Right forelimb (tissue), 1 donor: Measurements from ENCODE around the gene SV2C.

Source experiments
- DNase-seq: peaks from one replicate; pipeline ENCODE4 v3.0.0-alpha.2; 2018

The SV2C gene

DNA sequence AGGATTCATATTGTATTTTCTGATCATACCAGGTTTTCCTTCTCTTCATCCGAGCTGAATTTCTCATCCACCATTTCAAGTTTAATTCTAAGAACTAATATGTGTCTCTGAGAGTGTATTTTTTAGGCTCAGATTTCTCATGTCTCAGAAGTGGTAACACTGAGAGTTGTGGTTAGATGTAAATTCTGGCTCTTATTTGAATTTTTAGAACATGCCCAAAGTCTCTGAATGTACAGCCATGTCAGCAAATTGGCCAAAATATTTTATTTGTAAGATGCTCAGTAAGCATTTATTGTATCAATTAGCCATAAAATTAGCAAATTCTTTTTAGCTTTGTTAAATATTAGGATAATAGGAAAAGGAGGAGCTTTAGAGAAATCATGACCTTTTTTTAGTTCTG lies 16.6 kb downstream of the SV2C start:
- no peak for DNase-seq

DNA sequence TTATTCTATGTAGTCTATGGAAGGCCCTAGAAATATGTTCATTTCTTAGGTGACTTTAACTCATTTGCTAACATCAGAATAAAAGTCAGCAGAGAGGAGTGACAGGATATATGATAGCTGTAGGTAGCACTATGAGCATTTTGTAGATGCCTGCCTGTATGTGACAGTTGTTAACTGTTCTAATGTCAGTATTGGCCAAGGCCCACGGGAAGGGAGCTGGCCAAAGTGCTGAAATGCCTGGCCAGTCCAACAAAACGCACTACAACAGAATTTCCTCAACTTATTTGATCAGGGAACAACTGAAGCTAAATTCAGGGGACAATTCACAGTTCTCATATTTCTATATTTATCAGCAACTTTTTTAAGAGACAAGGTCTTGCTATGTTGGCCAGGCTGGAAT lies 20.8 kb downstream of the SV2C start:
- peak; percentile 72 for DNase-seq

DNA sequence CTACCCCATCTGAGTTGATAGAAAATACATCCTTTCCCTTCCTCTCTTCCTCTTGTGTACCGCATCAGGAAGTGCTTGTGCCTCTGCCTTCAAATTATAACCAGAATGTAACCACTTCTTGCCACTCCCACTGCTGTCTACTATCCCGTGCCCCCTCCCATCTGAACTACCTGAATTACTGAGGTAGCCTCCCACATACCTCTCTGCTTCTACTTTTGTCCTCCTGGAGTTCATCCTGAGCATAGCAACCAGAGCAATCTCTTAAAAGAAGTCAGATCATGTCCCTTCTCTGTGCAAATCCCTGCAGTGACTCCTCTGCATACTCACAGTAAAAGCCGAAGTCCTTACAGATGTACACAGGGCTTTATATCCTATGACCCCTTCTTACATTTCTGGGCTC lies 23.0 kb downstream of the SV2C start:
- no peak for DNase-seq

DNA sequence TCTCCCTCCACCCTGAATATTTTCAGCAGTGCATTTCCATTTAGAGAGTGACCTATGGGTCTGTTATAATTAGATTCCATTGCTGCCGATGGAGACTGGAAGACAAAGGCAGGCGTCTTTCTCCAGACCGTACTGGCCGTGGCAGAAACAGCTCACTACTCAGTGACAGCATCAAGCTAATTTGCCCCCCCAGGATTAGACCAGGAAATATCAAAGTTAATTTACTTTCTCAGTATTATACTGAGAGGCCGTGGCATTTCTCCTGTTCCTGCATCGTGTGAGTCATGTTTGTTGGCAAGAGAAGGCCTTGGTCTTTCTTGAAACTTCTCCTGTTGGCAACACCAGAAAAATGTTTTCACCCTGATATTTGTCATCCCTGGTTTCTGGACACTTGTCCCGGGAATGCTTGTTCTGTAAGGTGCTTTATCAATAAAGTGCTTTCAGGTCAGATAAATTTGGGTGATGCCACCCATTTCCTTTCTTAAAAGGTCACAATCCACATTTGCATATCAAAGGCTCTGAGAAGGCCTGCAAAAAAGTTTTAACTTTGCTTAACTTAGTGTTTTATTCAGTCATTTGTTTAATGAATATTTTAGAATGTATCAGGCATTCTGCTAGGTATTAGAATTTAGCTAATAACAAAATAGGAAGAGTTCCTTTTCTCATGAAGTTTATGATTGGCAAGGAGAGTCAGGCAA lies 28.4 kb downstream of the SV2C start:
- DNase-seq, result no peak

DNA sequence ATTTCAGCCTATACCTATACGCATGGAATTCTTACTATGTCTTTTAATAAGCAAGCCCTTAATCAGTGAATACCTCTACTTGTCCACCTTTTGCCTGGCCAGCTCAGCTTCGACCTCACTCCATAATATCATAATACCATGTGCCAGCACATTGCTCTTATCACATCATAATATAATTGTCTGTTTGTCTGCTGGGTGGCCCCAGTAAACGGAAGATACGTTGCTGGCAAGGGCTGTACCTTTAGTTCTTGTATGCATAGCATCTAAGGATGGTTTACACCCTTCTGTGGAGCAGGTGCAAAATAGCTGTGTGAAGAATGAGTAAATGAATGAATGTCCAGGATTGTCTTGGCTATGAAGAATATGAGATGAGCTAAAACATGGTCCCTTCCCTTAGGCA lies 29.9 kb downstream of the SV2C start:
- no peak for DNase-seq

DNA sequence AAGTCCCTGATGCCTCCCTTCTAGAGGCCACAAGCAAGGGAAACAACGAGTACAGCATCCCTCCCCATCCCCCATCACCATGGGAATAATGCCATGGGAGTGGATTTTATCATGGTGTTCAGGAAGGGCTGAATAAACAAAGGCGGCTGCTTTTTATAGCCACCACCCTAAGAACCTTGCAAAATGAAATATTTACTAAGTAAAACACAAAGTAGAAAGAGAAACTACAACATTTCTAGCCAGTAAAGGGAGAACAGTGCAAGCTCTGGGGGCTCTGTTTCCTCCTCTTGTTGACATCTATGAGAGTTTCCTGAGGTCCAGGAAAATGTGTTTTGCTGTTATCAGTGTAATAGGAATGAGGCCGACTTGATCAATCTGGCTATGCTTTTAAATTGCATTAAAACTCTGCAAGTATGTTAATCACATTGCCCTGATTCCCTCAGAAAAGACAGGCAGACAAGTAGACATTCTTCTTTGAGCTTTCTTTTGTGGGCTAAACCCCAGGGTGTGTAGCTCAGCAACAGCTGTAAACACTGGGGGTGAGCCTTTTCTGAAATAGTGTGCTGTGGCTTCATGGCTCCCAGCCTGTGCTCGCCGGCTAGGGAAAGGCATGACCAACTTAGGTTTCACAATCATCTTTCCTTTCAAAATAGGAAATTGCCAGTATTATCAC lies 31.1 kb downstream of the SV2C start:
- DNase-seq, result no peak

DNA sequence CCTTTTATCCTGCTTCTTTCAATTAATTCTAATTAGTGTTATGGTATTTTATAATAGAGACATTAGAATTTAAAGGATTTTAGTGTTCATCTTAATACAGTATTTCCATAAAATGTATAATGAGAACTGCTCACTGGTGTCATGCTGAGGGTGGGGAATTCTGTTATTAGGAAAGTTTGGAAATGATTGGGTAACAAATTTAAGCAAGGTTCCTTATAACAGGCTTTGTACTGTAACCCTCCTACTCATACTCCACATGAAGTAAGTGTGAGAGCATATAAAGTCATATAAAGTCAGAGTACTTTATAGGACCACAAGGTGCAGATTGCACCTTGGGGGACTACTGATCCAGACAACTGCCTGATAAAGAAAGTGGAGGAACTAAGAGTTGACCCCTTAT lies 42.2 kb downstream of the SV2C start:
- no peak for DNase-seq

DNA sequence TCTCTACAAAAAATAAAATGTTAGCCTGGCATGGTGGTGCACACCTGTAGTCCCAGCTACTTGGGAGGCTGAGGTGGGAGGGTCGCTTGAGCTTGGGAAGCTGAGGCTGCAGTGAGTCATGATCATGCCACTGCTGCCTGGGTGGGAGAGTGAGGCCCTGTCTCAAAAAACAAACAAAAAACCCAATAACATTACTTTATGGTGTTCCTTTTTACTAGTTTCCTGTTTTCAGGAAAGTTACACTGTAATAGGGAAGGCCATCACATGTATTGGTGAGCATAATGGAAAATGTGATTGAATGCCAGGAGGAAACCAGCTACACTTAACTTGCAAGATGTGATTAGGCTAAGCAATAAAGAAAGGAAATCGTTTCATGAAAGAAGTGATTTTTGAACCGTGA lies 42.7 kb downstream of the SV2C start:
- DNase-seq, result no peak

DNA sequence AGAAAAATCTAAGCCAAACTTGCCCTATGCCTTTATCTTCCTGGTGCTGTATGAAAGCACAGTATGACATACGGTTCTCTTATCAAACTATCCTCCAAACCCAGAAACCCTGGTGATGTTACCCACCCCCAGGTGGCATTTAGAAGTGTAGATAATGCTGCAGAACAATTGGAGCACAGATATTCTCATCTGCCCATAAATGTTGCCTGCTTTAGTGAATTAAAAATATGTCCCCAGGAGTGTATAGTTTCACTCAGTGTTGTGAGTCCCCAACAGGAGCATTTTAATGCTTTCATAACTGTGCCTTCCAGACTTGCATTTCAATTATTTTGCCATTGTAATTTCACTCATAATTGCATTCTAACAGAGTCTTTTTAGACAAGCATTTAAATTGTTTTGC lies 50.8 kb downstream of the SV2C start:
- DNase-seq, result no peak

DNA sequence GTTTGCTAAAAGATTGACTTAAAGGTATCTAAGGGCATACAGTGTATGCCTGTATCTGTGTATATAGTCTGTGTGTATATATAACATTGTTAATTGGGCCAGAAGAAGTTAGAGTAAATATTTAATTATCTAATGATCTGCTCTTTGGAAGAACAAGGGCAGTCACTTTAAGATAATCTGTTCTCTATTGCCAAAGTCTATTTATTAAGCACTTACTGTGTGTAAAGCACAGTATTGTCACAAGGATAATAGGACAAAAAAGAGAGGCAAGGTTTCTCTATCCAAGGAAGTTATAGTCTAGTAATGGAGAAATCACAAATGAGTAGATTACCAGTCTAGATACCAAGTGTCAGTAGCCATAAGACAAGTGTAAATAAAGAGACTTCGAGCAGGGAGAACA lies 51.5 kb downstream of the SV2C start:
- no peak for DNase-seq

DNA sequence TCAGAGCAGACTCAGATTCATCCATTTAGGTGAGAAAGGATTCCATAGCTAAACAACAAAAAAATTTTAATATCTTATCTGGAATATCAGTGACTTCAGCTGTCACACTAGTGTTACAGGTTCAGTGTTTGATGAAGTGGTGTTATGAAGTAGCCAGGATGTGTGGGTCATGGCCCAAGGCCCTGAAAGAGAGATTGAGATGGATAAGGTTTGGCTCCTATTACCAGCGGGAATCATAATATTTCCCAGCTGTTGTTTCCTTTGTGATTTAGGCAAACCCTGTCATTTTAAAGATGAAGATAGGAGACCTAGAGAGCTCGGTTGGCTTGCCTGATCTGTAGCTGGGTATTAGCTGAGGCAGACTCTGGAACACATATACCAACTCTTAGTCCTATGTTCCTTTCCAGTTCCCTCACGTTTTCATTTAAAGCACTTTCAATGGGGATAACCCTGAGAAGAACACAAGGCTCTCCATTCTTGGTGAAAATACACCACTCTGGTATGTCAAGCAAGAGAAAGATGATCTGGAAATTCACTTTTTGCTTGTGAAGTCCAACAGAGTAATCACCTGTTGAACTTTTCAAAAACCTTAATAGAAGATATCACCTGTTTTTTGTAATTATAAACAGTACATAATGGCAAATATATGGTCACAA lies 54.8 kb downstream of the SV2C start:
- DNase-seq, result no peak

DNA sequence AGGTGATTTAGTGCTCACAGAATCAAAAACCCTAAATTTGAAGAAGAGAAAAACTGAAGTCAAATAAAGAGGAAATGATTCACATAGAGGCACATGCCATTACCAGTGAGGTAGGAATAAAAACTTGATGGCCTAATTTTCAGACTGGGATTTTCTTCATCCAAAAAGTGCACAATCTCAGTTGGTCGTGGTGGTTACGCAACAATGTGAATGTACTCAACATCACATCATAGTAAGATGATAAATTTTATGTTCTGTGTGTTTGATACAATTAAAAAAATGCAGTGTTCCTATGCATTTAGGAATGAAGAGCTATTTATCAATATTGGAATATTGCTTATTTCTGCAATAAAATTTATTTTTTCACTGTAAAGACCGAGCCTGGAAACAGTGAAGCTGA lies 60.7 kb downstream of the SV2C start:
- no peak for DNase-seq

DNA sequence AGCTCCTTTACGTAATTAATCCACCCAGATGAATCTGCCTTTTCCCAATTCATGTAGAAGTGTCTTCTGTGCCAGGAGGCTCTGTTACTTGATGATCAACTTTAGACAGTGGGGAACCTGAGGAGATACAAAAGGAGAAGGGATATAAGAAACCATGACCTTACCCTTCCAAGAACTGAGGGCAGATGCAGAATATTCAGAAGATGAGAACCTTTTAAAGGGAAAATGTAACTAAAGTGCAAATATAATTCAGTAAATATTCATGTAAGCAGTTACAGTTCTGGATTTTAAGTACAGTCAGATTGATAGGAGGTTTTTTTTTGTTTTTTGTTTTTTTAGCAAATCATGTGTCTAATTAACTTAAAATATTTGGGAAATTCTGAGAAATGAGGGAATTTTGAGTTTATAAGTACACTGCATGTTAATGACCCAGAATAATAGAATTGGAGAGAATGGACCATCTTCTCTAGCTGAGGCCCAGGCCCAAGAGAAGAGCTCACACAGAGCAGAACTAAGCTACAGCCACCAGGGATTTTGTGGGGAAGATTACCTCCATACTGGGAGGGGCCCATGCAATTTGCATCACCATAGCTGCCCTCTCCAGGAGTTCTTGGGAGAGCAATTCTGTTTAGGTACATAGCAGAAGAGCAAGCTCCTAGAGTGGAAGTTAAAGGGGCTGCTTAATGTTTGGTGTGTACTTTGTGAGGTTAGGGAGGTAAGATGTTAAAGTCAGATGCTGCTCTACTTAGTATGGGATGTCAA lies 61.5 kb downstream of the SV2C start:
- no peak for DNase-seq

DNA sequence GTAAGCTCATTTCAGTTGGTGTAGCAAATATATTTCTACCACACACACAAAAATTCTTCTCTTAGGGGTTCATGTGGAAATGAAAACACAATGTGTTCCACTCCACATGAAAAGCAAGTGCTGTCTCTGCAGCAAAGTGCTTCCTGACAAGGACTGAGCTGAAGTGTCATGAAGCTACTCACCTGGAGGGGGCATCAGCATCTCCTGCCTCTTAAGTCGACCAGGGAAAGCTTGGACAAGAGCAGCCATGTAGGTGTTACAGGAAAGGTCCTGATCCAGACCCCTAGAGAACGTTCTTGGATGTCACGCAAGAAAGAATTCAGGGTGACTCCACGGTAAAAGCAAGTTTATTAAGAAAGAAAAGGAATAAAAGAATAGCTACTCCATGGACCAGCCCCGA lies 62.8 kb downstream of the SV2C start:
- no peak for DNase-seq

DNA sequence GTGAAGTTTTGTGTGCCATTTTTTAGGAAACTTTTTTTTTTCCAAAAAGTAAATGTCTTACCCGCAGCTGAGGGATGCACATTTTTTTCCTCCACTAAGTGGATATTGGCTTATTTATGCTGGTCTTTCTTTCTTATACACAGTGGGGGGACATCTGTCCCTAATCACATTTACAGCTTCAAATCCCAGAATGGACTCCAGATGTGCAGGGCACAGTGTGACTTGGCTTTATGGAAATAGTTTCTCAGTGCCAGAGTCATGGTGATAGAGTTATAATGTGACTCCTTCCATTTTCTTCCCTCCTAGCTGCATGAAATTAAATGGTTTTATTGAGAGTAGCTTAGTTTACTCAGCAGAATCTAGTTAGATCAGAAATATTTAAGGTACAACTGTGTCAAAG lies 66.5 kb downstream of the SV2C start:
- DNase-seq, result no peak

DNA sequence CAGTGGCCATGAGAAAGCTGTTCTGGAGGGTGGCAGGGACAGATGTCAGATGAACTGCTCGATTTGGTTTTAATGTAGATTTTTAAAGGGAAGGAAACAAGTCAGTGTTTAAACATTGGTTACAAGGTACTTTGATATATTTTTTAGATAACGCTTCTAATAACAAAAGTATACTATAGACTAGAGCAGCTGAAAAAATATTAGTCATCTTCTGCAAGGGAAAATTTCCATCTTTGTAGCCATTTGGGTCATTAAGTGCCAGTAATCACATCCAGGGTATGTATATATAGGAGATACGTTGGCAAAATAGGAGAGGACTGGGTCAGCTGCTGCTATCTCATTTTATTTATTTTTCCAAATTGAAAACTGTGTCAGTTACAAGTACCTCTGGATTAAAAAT lies 69.0 kb downstream of the SV2C start:
- no peak for DNase-seq

DNA sequence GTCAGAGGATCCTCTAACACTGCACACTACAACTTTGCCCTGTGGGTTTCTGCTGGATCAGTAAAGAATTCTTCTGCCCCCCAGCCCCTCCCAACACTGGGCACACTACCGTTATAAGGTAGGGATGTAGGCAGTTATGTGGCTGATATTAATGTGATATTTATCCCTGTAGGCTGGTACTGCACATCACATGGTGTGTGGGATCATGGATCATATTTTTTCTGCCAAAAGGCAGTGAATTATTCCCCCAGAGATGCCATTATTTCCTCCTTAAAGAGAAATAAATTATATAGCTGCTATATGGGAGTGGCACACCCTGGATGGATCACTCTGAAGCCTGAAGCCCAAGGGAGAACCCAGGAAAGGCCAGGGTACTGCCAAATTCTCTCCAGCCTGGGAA lies 69.5 kb downstream of the SV2C start:
- DNase-seq, result no peak

DNA sequence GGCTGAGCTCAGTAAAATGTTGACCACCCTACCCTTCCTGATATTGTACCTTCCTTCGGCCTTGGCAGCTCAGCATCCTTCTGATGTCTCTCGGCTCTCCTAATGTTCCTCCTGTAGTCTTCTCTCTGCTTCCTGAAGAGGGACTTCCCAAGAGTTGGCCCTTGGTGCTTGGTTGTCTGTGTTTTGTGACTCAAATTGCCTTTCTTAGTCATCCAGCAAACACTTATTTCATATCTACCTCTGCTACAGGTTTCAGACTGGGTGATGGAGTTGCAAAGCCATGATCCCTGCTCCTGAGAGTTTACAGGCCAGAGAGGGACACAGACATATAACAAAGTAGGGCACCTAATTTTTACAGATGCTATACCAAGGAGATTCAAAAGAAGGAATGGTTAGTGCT lies 70.1 kb downstream of the SV2C start:
- DNase-seq, result no peak

DNA sequence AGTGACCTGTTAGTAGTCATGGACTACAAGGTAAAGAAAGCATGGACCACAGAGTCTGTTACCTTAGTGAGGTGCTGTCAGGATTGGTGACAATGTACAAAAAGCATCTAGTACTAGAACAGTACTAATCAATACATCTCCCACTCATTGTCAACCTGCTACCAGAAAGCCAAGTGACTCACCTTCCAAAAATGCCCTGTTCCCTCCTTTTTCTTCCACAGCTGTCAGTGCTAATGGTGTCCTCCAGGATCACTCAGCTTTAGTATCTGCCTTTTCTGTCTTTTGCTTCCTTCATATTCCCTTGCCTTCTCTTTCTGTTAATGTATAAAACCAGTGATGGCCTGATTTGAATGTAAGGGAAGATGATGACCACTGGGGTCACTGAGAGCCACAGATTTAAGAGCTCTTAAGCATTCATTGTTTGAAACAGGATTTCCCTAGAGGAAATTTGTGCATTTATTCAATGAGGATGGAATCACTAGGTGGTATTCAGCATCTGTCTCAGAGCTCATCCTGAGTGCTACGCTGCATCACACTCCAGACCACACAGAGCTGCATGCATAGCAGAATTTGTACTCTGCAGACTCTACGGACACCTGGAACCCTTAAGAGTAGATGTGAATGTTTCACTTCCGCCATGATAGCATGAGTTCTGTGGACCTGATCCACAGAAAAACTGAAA lies 71.0 kb downstream of the SV2C start:
- no peak for DNase-seq

DNA sequence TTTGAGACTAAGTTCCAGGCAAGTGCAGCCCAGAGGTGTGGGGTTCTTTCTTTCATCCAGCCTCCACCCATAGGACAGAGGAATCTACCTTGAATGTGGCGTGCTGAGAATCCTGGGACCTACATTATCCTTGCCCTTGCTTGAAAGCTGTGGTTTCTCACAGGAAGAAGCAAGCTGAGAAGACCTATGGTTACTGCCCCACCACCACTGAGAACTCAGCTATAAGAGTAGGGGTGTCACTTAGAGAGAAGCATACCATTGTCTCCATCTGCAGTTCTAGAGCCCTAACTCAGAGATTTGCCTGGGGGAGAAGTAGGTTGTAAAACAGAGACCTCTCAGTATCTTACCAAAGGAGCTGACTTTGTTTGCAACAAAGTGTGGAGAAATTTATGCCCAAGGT lies 72.4 kb downstream of the SV2C start:
- DNase-seq, result no peak

DNA sequence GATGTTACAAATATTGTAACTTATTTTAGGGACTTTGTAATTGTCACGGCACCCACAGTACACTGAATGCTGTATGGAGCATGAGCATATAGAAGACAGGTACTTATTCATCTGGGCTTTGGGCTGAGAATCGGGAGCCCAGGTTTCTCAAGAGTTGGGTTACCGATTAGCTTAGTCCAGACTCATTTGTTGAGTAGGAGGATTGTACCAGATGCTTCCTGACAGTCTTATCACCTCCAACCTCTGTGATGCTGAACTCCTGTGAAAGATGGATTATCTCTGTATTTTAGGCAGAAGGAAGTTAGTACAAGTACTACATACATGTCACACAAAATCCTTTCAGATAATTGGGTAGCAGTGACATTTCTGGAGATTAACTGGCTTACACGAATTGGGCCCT lies 79.2 kb downstream of the SV2C start:
- no peak for DNase-seq

DNA sequence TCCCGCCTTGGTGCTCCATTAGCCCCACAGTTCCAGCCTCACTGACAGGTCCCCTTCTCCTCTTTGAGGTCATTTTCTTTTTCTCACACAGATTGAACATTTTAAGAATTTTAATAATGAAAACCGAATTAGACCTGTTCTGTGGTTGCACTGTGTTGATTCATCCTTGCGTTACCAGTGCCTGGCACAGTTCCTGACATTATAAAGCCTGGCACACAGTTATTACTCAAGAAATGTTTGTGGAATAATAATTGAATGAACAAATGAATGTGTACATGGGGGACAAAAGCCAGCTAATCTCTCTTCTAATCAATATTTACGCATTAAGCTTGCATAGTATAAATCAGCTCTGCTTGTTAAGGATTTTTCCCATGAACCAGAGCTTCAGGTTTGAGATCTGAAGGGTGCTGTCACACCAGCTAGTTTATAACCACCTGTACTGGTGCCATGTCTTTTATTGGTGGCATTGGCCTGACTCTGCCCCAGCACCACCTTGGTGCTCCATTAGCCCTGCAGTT lies 80.0 kb downstream of the SV2C start:
- DNase-seq, result no peak

DNA sequence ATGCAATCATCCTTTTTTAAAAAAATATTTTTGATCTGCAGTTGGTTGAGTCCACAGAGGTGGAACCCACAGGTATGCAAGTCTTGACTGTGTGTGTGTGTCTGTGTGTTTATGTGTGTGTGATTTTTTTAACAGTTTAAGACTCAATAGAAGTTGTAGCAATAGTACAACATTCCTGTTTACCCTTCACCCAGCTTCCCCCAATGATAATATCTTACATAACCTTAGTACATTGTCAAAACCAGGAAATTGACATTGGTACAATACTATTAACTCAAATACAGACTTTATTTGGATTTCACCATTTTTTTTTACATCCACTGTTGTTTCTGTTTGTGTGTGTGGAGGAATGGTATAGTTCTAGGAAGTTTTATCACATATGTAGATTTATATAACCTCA lies 81.8 kb downstream of the SV2C start:
- DNase-seq, result no peak
